Effector memory CD8-positive, alpha-beta T cell (primary cell): Measurements from ENCODE around the gene GPC6.

Source experiments
- ATAC-seq: fragments of 150-1000 bp; cut with Tn5 transposase; replicated peaks from 2 replicates; pipeline ENCODE4 v1.10.0; 2021; ENCODE audit warnings: mild to moderate bottlenecking, moderate library complexity
- DNase-seq, 3 experiments: peaks; one replicate each; pipeline ENCODE4 v3.0.0; 2021
- H3K27ac Mint-ChIP-seq, 2 donors: one replicate each; pipeline ENCODE4 v1.8.0; 2022; ENCODE audit warnings: mild to moderate bottlenecking in 2 of 2, mixed read lengths in 2 of 2, moderate library complexity in 2 of 2
- H3K27me3 Mint-ChIP-seq, 2 donors: one replicate each; pipeline ENCODE4 v1.8.0; 2022; ENCODE audit warnings: mixed read lengths in 2 of 2
- H3K36me3 Mint-ChIP-seq: one replicate; pipeline ENCODE4 v1.8.0; 2022; ENCODE audit warnings: mild to moderate bottlenecking, moderate library complexity, mixed read lengths; ENCODE audit not compliant: insufficient read depth
- H3K4me1 Mint-ChIP-seq, 2 donors: one replicate each; pipeline ENCODE4 v1.8.0; 2022; ENCODE audit warnings: low read depth in 2 of 2, mixed read lengths in 2 of 2
- H3K4me3 Mint-ChIP-seq, 2 donors: one replicate each; pipeline ENCODE4 v1.8.0; 2022; ENCODE audit warnings: mild to moderate bottlenecking in 2 of 2, mixed read lengths in 2 of 2, moderate library complexity in 2 of 2
- H3K9me3 Mint-ChIP-seq, 2 donors: one replicate each; pipeline ENCODE4 v1.8.0; 2022; ENCODE audit warnings: mixed read lengths in 2 of 2

The GPC6 gene

DNA sequence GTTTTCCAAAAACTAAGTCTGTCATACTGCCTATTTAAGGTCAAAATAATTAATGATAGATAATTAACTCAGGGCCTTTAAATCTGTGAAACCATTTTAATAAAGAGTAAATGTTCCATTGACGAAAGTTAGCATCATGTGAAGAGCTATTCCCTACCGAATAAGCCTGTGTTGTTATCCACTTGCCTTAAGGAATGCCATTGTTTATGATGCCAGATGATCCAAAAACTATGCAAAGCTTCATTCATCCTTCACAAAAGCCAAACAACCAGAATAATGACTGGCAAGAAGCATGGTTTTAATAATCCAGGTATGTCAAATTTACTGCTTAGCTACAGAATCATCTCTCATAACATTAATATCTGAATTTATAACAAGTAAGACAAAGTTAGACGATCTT is 6.5 kb upstream of the GPC6 start:
- no peak for ATAC-seq
- H3K27ac Mint-ChIP-seq = no peak overlapping the region
- no peak for DNase-seq
- peaks cover 0 to 7% of the 10 kb centered on the region in 2 donors for H3K9me3 Mint-ChIP-seq
- no peaks in the 10 kb centered on the region for H3K4me1 Mint-ChIP-seq
- H3K4me3 Mint-ChIP-seq = no peak overlapping the region
- H3K36me3 Mint-ChIP-seq = no peaks in the 10 kb centered on the region
- H3K27me3 Mint-ChIP-seq = peaks cover 0 to 1% of the 10 kb centered on the region in 2 donors

DNA sequence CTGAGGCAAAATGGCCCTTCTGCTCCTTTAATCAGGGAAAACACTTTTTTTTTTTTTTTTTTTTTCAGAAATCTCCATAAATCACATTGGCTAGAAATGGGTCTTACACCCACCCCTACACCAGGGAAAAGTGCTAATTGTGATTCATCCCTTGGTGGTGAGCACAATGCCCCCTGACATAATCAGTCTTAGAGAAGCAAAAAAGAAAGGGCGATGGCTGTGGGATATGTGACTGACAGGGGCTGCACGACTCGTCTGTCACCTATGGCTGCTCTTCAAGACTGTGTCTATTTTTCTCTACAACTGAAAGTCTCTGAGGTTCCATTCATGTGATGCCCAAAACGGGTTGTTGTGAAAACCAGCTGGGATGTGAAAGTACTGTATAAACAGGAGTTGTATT is 3.6 kb upstream of the GPC6 start:
- peaks cover 0 to 5% of the 10 kb centered on the region in 2 donors for H3K4me1 Mint-ChIP-seq
- no peak overlapping the region for H3K4me3 Mint-ChIP-seq
- H3K9me3 Mint-ChIP-seq = peaks cover 2 to 7% of the 10 kb centered on the region in 2 donors
- H3K27me3 Mint-ChIP-seq = peaks cover 13 to 29% of the 10 kb centered on the region in 2 donors
- no peaks in the 10 kb centered on the region for H3K36me3 Mint-ChIP-seq
- ATAC-seq (no peak), DNase-seq (no peak)
- no peak overlapping the region for H3K27ac Mint-ChIP-seq

DNA sequence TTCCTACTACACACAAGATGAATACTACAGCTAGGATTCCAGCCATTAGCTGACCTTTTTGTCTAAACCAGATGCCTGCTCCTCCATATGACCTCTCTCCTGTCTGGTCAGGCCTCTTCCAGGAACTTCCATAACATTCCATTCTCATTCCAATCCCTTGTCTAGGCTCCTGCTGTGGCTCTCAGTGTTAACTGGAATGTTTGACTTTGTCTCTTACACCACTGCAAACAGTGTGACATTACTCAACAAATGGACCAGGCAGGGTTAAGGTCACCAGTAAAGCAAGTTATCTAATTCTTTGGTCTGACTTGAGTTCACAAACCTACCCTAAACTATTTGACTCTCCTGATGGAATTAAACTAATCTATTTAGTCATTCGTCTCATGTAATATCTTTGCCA is 2.1 kb upstream of the GPC6 start:
- H3K9me3 Mint-ChIP-seq = peaks cover 2 to 7% of the 10 kb centered on the region in 2 donors
- H3K27me3 Mint-ChIP-seq = peaks cover 13 to 40% of the 10 kb centered on the region in 2 donors
- H3K4me3 Mint-ChIP-seq = no peak overlapping the region
- H3K27ac Mint-ChIP-seq = no peak overlapping the region
- no peaks in the 10 kb centered on the region for H3K36me3 Mint-ChIP-seq
- ATAC-seq (no peak), DNase-seq (no peak)
- H3K4me1 Mint-ChIP-seq = peaks cover 0 to 5% of the 10 kb centered on the region in 2 donors

DNA sequence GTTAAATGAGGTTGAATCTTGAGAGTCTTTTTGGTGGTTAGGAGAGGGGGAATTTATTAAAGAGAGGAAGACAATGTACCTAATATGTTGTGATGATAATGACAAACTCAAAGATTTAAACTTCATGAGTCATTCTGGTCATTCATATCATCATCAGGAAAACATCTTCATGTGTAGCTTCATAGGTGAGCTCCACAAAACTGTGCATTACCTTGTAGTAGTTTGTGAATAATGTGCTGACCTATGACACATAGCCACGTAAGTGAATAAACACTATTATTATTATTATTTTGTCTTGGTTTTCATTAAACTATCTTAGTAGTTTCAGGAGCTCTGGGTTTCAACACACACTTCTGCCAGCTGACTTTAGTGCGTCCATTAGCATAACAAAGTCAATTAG is 997 bp upstream of the GPC6 start:
- H3K9me3 Mint-ChIP-seq = peaks cover 2 to 7% of the 10 kb centered on the region in 2 donors
- H3K4me1 Mint-ChIP-seq = peaks cover 0 to 5% of the 10 kb centered on the region in 2 donors
- DNase-seq (no peak), ATAC-seq (no peak)
- peaks cover 21 to 42% of the 10 kb centered on the region in 2 donors for H3K27me3 Mint-ChIP-seq
- H3K36me3 Mint-ChIP-seq = no peaks in the 10 kb centered on the region
- no peak overlapping the region for H3K27ac Mint-ChIP-seq
- no peak overlapping the region for H3K4me3 Mint-ChIP-seq

DNA sequence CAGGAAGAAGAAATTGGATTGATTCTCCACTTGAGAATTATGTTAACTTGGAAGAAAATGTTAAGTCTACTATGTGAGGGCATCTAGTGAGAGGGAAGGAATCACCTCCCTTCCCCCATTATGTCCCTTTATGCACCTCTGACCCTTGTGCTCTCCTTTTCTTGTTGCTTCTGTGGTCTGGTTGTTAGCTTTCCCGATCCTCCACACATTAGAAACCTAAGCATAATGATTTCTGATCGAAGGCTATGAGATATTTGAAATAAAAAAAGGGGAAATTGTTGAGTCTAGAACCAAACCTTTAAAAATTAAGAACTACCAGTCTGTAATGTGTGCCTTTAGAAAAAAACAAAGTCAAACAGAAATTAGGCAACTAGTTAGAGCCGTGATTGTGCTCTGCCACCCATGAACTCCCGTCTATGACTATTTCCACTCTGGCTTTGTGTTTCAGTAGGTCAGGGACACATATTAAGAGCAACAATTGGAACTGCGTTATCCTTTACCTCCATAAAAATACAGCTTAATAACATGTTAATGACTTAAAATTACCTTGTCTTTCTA is 463 bp upstream of the GPC6 start:
- Mint-ChIP-seq H3K4me1 (peaks cover 0 to 5% of the 10 kb centered on the region in 2 donors), H3K27me3 (peaks cover 21 to 42% of the 10 kb centered on the region in 2 donors), H3K27ac (no peak overlapping the region), H3K9me3 (peaks cover 2 to 7% of the 10 kb centered on the region in 2 donors), H3K36me3 (no peaks in the 10 kb centered on the region), H3K4me3 (no peak overlapping the region)
- ATAC-seq (no peak), DNase-seq (no peak)

DNA sequence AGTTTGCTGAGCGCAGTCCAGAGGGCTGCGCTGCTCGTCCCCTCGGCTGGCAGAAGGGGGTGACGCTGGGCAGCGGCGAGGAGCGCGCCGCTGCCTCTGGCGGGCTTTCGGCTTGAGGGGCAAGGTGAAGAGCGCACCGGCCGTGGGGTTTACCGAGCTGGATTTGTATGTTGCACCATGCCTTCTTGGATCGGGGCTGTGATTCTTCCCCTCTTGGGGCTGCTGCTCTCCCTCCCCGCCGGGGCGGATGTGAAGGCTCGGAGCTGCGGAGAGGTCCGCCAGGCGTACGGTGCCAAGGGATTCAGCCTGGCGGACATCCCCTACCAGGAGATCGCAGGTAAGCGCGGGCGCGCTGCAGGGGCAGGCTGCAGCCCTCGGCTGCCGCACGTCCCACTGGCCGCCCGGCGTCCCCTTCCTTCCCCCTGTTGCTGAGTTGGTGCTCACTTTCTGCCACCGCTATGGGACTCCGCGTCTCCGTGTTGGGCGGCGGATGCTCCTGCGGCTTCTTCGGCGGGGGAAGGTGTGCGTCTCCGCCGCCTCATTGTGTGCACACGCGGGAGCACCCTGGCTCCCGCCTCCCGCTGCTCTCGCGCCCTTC is 772 bp downstream of the GPC6 start:
- Mint-ChIP-seq H3K27ac (no peak overlapping the region), H3K4me3 (no peak overlapping the region), H3K36me3 (no peaks in the 10 kb centered on the region), H3K9me3 (peaks cover 2 to 7% of the 10 kb centered on the region in 2 donors), H3K4me1 (peaks cover 0 to 5% of the 10 kb centered on the region in 2 donors), H3K27me3 (peaks cover 21 to 42% of the 10 kb centered on the region in 2 donors)
- no peak for DNase-seq
- ATAC-seq = no peak

DNA sequence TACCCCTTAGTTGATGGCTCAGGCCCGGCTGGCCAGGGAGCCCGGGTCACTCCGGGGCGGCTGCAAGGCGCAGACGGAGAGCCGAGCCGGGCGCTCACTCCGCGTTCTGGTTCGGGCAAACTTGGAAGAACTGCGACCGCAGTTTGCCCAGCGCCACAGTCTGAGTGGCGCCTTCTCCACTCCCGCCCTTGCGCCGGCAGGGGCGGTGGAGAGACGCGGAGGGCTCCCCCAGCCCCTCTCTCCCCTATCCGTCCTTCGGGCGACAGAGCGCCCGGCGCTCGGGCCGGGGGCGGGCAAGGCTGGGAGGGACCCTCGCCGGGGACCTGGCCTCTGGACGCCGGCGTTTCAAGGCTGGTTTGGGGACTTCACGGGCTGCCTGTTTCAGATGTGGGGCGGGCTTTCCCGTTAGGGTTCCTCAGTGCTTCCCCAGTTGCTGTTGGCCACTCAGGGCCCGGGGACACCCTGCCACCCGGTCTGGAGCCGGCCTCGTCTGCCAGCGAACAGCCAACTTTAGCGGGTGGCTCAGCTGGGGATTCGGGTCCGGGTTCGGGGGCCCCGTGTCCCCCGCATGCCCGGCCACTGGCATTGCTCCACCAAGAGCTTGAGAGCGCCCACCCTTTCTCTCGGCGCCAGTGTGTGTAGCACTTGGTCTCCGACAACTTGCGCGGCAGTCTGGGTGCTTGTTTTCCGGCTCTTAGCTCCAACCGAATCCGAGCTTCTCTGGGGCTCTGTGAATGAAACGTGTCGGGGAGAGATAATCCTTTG is 1.5 kb downstream of the GPC6 start:
- peaks cover 21 to 42% of the 10 kb centered on the region in 2 donors for H3K27me3 Mint-ChIP-seq
- H3K27ac Mint-ChIP-seq = no peak overlapping the region
- H3K9me3 Mint-ChIP-seq = peaks cover 2 to 7% of the 10 kb centered on the region in 2 donors
- H3K4me3 Mint-ChIP-seq = no peak overlapping the region
- peaks cover 0 to 5% of the 10 kb centered on the region in 2 donors for H3K4me1 Mint-ChIP-seq
- DNase-seq (no peak), ATAC-seq (no peak)
- H3K36me3 Mint-ChIP-seq = no peaks in the 10 kb centered on the region

DNA sequence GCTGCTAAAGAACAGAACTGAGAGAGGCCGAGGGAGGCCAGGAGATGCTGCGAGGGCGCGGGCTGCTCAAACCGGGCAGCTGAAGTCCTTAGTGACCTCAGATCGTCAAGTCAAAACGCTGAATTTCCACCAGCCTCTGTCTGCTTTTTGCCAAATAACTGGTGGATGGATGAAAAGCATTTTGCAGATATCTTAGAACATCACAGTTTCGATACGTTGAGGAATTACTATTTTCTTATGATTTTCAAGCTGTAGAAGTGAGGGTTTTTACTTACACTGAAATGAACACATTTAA is 2.0 kb downstream of the GPC6 start:
- ATAC-seq (no peak), DNase-seq (no peak)
- H3K27me3 Mint-ChIP-seq = peaks cover 21 to 42% of the 10 kb centered on the region in 2 donors
- H3K36me3 Mint-ChIP-seq = no peaks in the 10 kb centered on the region
- H3K4me1 Mint-ChIP-seq = peaks cover 0 to 5% of the 10 kb centered on the region in 2 donors
- no peak overlapping the region for H3K27ac Mint-ChIP-seq
- peaks cover 2 to 7% of the 10 kb centered on the region in 2 donors for H3K9me3 Mint-ChIP-seq
- H3K4me3 Mint-ChIP-seq = no peak overlapping the region

DNA sequence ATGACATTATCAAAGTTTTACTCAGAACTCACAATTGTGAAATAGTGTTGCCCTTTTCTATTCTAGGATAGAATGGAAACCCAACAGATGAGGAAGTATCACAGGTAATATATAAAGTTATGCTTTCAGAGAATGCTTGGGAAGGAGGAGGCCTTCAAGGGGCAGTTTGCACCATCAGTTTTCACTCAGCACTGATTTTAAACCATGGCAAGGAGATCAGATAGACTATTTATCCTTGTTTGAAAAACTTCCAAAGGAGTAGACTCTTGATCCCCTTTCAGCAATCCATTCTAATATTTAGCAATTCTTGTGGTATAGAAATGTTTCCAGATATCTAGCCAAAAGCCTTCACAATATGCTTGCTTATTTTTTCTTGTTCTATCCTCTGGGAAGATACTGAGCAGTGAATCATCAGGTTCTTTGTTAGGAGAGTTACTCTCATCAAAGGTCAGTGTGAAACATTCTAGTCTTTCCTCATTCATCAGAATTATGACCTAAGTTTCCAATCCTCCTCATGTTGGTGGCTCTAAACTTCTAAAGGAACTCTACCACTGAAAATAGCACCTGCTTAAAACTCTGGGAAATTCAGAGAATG is 3.8 kb downstream of the GPC6 start:
- DNase-seq (no peak), ATAC-seq (no peak)
- peaks cover 0 to 5% of the 10 kb centered on the region in 2 donors for H3K9me3 Mint-ChIP-seq
- H3K4me3 Mint-ChIP-seq = no peak overlapping the region
- no peaks in the 10 kb centered on the region for H3K36me3 Mint-ChIP-seq
- no peak overlapping the region for H3K27ac Mint-ChIP-seq
- H3K27me3 Mint-ChIP-seq = peaks cover 21 to 37% of the 10 kb centered on the region in 2 donors
- H3K4me1 Mint-ChIP-seq = peaks cover 0 to 5% of the 10 kb centered on the region in 2 donors

DNA sequence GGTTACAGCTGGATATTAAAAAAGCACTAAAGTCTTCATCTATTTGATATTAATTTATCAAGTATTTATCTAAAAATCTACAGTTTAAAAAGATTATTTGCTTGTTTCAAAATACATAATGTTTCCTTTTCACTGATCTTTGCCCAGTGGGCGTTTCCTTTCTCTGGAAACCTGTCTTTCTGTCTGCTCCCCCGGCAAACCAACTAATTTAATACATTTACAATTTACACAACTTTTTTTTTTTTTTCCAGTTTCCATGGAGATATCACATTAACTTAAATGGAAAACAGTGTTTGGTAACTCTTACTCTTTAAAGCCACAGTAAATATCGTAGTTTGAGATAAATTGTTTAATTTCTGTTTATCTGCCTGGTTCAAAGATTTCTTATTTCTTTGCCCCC is 5.3 kb downstream of the GPC6 start:
- Mint-ChIP-seq H3K36me3 (no peaks in the 10 kb centered on the region), H3K4me1 (peaks cover 0 to 3% of the 10 kb centered on the region in 2 donors), H3K27ac (no peak overlapping the region), H3K27me3 (peaks cover 12 to 22% of the 10 kb centered on the region in 2 donors), H3K4me3 (no peak overlapping the region), H3K9me3 (peaks cover 0 to 5% of the 10 kb centered on the region in 2 donors)
- ATAC-seq (no peak), DNase-seq (no peak)

DNA sequence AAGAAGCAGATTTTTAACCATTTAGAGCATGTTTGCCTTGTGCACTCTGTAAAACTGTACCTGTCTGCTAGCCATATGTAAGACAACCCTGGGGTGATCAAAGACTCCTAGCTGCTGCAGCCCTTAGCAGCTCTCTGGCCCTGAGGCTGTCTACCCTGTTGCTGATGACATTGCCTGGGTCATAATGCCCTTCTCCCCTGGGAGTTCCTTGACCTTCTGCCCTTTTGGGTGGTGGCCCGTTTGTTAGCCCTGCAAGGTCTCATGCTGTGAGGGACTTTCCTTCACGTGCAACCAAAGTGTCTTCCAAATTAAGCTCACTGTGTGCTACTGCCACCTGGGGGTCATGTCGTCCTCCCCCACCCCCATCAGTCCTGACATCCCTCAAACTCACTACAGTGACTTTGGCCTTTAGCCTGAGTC is 7.4 kb downstream of the GPC6 start:
- Mint-ChIP-seq H3K9me3 (peaks cover 0 to 2% of the 10 kb centered on the region in 2 donors), H3K27ac (no peak overlapping the region), H3K4me3 (no peak overlapping the region), H3K27me3 (peaks cover 7% of the 10 kb centered on the region in 2 donors), H3K4me1 (no peaks in the 10 kb centered on the region), H3K36me3 (no peaks in the 10 kb centered on the region)
- no peak for ATAC-seq
- no peak for DNase-seq

DNA sequence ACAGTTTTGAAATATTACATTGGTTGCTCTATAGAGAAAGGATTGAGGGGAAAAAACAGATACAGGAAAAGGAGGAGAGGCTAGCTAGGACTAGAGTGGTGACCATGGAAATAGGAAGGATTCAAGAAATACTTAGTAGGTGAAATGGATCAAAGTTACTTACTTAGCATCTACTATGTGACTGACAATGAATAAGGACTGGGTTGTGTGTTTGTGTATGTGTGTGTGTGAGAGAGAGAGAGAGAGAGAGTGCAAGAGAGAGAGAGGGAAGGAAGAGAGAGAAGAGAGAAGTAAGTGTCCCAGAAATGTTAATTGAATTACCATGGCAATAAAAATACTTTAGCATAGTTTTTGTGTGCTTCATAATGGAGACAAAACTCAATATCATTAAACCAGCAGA is 7.9 kb downstream of the GPC6 start:
- peaks cover 2 to 7% of the 10 kb centered on the region in 2 donors for H3K27me3 Mint-ChIP-seq
- no peaks in the 10 kb centered on the region for H3K4me1 Mint-ChIP-seq
- no peaks in the 10 kb centered on the region for H3K36me3 Mint-ChIP-seq
- ATAC-seq (no peak), DNase-seq (no peak)
- no peak overlapping the region for H3K4me3 Mint-ChIP-seq
- no peak overlapping the region for H3K27ac Mint-ChIP-seq
- H3K9me3 Mint-ChIP-seq = peaks cover 0 to 4% of the 10 kb centered on the region in 2 donors

DNA sequence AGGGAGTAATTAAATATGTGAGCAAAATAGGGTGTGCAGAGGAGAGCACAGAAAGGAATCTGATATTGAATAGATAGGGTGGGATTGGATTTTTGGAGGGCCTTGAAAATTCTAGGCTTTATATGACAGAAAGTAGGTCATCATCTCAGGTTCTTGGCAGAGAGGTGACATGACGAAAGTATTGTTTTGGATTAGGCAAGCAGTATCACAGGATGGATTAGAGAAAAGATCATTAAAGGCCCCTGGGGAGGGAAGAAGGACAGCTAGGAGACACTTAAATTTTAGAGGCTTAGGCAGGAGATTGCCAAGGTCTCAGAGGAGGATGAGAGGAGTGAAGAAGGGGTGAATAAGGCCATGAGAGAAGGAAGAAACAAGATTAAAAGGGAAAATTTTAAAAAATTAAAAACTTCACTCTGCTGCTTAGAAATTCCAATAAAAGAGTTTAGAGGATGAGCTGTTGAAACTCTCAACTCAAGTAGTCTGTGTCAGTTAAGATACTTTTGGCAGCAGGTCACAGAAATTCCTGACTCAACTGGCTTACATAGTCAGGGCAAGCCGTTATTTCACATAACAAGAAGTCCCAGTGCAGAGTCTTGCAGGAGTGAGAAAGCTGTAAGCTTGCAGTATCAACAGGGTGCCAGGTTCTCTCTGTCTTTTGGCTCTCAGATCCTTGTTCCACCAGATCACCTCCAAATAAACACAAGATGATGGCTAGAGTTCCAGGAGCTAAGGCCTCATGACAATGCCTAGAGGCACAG is 8.8 kb downstream of the GPC6 start:
- Mint-ChIP-seq H3K36me3 (no peaks in the 10 kb centered on the region), H3K27ac (no peak overlapping the region), H3K4me3 (no peak overlapping the region), H3K4me1 (no peaks in the 10 kb centered on the region), H3K27me3 (no peaks in the 10 kb centered on the region), H3K9me3 (peaks cover 0 to 6% of the 10 kb centered on the region in 2 donors)
- ATAC-seq = no peak
- DNase-seq = no peak
